Activated CD4-positive, alpha-beta T cell treated with anti-CD3 and anti-CD28 coated beads for 48 hours (primary cell): ENCODE results near the gene ZNF512B.
"Not testable (repeated sequence)": the region's sequence is repeated elsewhere in the genome, so short reads cannot be mapped to it uniquely, and the experiment has no call there.

Experiments
- DNase-seq: peaks from one replicate; pipeline ENCODE4 v3.0.0-alpha.2; 2020

Gene ZNF512B

GRCh38 chr20:63929473-63929883 lies 40.3 kb downstream of the ZNF512B start:
- not testable (repeated sequence) for DNase-seq

- no peak for DNase-seq
Measured at GRCh38 chr20:63929071-63929470, 40.7 kb downstream of the ZNF512B start.

- DNase-seq, result no peak
Measured at GRCh38 chr20:63926298-63926697, 43.4 kb downstream of the ZNF512B start.

- DNase-seq, result no peak
Measured at GRCh38 chr20:63924241-63924640, 45.5 kb downstream of the ZNF512B start.

GRCh38 chr20:63923651-63924050 lies 46.1 kb downstream of the ZNF512B start:
- no peak for DNase-seq

DNA sequence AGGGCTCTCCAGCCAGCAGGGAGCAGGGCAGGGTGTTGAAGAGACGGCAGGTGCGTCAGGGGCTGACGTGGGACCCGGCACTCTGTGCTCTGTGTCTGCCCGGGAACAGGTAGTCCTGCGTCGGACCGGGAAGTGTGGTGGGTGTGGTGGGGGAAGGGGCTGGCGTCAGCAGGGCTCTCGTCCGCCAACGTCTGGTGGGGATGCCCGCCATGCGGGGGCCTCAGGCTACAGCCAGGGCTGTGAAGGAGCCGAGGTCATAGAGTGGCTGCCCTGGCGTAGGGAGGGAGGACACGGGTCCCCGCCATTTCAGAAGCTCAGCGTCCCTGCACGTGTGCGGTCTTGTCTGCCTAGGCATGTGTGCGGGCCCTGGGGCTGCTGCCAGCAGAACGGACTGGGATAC lies 49.5 kb downstream of the ZNF512B start:
- no peak for DNase-seq

GRCh38 chr20:63919130-63919529 lies 50.6 kb downstream of the ZNF512B start:
- DNase-seq, result no peak

GRCh38 chr20:63917811-63918210 lies 51.9 kb downstream of the ZNF512B start:
- DNase-seq, result no peak

DNA sequence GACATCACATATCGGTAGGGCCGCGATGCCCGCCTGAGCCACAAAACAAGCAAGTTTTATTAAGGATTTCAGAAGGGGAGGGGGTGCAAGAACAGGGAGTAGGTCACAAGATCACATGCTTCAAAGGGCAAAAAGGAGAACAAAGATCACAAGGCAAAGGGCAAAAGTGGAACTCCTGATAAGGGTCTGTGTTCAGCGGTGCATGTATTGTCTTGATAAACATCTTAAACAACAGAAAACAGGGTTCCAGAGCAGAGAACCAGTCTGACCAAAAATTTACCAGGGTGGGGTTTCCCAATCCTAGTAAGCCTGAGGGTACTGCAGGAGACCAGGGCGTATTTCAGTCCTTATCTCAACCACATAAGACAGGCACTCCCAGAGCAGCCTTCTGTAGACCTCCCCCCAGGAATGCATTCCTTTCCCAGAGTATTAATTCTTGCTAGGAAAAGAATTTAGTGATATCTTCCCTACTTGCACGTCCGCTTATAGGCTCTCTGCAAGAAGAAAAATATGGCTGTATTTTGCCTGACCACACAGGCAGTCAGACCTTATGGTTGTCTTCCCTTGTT lies 53.3 kb downstream of the ZNF512B start:
- not testable (repeated sequence) for DNase-seq

DNA sequence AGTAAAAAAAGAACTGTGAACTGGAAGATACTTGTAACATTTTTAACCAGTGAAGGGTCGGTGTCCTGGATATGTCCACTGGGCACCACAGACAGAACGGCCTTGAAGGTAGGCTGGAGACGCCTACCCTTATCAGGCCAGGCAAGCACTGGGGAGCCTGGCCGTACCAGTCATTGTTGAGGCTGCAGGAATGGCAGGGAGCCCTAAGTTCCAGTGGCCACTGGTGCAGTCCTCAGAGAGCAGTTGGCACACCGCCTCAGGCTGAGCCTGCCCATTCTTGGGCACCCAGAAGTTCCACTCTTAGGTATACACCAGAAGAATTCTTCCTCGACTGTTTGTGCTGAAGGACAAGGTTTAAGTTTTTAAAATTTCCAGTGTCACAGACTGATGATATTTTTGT lies 54.3 kb downstream of the ZNF512B start:
- DNase-seq, result no peak

DNA sequence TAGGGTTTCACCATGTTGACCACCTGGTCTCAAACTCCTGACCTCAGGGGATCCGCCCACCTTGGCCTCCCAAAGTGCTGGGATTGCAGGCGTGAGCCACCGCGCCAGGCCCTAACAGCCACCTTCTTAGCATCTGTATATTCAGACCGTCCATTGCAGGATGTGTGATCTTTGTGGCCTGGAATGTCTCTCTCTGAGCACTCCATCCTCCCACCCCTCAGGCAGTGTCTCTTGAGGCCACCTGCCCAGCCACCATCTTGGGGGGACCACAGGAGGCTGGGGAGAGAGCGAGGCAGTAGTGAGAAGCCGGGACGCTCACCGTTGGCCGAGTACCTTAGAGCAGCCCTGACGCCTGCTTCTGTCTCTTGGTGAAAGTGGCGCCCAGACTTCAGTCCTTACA lies 56.0 kb downstream of the ZNF512B start:
- no peak for DNase-seq

DNA sequence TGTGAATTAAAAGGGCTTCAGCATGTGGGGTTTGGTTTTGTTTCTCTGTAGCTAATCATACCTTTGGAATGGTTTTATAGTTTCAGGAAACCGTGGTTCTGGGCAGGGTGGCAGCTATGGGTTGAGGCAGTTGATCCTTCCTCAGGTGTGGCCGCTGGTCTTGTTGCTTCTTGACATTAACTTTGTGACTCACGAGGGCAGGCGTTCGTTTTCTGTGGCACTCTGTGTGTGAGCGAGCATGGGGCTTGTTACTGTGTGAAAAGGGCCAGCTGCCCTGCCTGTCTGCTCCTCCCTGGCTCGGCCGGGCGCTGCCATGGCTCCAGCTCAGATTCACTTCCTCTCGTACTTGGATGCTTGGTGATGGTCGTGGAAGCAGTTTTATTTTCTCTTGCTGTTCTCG lies 58.6 kb downstream of the ZNF512B start:
- DNase-seq, result no peak

GRCh38 chr20:63908008-63908682 lies 61.6 kb downstream of the ZNF512B start:
- DNase-seq, result no peak
